Stimulated activated CD8-positive, alpha-beta memory T cell treated with anti-CD3 and anti-CD28 coated beads, Interleukin-7, amount 100 ng/mL, for 4 hours (primary cell): Measurements from ENCODE around the gene FAM153A.
"Not testable (repeated sequence)": the region's sequence is repeated elsewhere in the genome, so short reads cannot be mapped to it uniquely, and the experiment has no call there.

Source experiments
- DNase-seq, 2 donors: peaks; one replicate each; pipeline ENCODE4 v3.0.0-alpha.2; 2020; ENCODE audit warnings: low read depth in 2 of 2

FAM153A gene

DNA sequence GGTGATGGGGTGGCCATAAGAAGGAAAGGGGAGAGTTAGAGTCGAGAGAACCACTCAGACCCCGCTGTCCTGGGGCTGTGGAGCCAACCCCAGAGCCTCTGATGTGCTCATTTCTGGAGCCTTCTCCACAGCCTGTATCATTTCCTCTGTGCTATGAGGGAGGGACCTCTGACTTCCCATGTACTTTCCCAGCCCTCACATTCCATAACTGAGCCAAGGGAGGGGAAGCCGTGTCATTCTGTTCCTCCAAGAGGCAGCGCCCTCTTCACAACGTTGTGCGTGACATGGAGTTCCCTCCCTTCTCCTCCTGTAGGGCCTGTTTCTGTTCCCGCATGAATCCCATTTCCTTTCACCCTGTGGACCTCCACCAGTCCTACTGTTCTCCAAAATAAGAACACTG is 57.8 kb downstream of the FAM153A start:
- not testable (repeated sequence) for DNase-seq

GRCh38 chr5:177723831-177724485 is 58.7 kb downstream of the FAM153A start:
- DNase-seq = not testable (repeated sequence)

DNA sequence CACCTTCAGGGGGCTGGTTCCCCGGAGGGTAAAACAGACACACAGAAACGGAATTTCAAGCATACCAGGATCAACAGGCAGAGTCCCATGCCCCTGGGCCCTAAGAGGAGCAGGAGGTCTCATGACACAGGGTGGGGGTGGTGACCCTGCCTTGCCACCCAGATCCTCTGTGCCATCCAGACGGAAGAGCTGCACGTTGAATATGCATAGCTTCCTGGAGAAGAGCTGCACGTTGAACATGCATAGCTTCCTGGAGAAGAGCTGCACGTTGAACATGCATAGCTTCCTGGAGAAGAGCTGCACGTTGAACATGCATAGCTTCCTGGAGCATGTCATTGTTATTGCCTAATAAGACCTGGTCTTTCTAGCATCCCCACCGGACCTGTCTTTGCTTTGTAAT is 59.9 kb downstream of the FAM153A start:
- not testable (repeated sequence) for DNase-seq

DNA sequence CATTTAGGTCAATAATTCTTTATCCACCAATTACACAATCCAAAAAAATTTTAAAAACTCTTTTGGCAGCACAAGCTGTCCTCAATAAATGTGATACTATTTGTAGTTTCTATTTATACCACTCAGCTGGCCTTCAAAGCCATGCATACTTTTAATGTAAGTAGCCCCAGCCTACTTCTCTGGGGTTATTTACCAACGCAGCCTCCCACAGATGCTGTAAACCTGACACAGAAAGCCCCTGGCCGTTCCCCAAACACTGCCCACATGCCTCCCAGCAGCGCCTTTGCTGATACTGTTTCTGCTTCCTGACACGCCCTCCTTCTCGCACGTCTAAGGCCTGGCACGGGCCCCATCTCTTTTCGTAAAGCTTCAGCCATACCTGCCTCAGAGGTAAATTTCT is 62.7 kb downstream of the FAM153A start:
- DNase-seq = not testable (repeated sequence)

GRCh38 chr5:177715423-177715822 is 67.3 kb downstream of the FAM153A start:
- DNase-seq = not testable (repeated sequence)

- not testable (repeated sequence) for DNase-seq
Measured at GRCh38 chr5:177696100-177696499, 86.6 kb downstream of the FAM153A start.

DNA sequence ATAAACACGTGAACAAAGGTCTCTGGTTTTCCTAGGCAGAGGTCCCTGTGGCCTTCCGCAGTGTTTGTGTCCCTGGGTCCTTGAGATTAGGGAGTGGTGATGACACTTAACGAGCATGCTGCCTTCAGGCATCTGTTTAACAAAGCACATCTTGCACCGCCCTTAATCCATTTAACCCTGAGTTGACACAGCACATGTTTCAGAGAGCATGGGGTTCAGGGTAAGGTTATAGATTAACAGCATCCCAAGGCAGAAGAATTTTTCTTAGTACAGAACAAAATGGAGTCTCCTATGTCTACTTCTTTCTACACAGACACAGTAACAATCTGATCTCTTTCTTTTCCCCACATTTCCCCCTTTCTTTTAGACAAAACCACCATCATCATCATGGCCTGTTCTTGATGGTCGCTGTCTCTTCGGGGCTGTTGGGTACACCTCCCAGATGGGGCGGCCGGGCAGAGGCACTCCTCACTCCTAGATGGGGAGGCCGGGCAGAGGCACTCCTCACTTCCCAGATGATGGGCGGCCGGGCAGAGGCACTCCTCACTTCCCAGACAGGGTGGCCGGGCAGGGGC is 87.3 kb downstream of the FAM153A start:
- DNase-seq = not testable (repeated sequence)

GRCh38 chr5:177694518-177694835 is 88.2 kb downstream of the FAM153A start:
- not testable (repeated sequence) for DNase-seq

DNA sequence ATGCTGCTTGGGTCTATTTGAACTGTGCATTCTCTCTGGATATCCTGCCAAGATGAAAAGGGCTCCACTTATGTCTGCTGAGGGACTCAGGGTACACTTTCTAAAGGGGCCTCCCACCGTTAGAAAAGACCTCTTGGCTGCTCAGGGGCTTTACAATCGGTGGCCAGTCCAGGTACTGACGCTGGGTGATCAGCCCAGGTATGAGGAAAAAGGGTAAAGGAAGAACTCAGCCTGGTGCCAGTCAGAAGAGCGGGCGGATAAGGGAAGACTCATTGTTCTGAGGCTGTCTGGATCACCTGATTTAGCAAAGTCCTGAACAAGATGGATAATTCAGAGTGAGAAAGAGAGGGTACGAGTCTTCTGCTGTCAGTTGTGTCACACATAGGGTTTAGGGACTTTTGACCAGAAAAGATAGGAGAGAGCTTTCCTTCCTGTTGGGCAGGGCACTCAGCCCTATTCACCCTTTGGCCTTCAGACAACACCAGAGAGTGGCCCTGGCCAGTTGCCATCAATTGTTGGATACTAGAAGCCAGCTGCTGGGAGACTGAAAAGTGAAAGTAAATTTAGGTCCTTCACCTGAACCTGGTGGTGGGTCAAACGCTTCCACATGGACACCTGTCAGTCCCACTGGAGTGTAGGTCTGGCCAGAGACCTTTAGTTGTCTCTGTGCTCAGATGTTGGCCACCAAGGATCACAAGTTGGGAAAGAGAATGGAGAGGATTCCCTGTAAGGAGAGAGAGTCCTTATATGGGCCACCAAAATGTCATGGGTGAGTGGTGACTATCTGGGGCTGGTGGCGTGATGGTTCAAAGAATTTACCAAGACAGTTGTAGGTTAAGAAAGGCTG is 88.8 kb downstream of the FAM153A start:
- not testable (repeated sequence) for DNase-seq

DNA sequence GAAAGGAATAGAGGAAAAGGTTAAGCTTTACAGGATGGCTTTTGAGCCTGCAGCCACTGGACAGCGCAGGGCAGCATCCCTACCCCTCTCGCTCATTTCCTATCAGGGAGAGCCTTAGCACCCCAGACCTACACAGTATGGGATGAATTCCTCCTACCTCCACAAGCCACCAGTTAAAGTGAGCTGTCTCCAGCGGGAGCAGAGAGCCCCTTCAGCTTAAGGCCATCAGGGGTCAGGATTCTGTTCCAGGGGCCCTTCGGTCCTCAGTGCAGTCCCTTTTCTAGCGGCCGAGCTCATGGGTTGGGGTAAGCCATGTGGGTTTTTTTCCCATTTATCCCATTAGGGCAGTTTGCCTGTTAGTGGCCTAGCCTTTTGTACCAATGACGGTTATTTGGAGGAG is 89.7 kb downstream of the FAM153A start:
- not testable (repeated sequence) for DNase-seq

DNA sequence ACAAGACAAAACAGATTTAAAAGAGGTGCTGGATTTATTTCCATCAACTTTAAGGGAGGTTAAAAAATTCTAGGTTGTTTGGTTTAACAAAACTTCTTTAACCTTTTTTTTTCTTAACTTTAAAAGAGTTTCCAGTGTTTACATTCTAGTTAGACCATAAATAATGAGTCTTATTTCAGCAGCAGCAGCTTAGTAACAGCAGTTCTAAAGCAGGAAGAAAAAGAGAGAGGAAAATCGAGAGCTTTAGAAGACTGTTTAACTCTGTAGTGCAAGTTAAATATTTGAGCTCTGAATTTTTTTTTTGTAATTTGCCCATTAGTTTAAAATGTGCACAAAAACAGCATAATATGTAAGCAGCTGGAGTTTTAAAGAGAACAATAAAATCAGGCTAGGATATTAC is 90.2 kb downstream of the FAM153A start:
- DNase-seq = not testable (repeated sequence)

DNA sequence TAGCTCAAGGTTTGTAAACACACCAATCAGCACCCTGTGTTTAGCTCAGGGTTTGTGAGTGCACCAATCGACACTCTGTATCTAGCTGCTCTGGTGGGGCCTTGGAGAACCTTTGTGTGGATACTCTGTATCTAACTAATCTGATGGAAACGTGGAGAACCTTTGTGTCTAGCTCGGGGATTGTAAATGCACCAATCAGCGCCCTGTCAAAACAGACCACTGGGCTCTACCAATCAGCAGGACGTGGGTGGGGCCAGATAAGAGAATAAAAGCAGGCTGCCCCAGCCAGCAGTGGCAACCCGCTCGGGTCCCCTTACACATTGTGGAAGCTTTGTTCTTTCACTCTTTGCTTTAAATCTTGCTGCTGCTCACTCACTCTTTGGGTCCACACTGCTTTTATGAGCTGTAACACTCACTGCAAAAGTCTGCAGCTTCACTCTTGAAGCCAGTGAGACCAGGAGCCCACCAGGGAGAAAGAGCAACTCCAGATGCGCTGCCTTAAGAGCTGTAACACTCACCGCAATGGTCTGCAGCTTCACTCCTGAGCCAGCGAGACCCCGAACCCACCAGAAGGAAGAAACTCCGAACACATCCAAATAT is 93.6 kb downstream of the FAM153A start:
- not testable (repeated sequence) for DNase-seq

DNA sequence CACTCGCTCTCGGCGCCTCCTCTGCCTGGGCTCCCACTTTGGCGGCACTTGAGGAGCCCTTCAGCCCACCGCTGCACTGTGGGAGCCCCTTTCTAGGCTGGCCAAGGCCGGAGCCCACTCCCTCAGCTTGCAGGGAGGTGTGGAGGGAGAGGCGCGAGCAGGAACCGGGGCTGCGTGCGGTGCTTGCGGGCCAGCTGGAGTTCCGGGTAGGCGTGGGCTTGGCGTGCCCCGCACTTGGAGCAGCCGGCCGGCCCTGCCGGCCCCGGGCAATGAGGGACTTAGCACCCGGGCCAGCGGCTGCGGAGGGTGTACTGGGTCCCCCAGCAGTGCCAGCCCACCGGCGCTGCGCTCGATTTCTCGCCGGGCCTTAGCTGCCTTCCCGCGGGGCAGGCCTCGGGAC is 94.6 kb downstream of the FAM153A start:
- not testable (repeated sequence) for DNase-seq

GRCh38 chr5:177681920-177682319 is 100.8 kb downstream of the FAM153A start:
- not testable (repeated sequence) for DNase-seq
